GM19397 (cell line): ENCODE measurements around the gene LUC7L3.
"Not testable (repeated sequence)": the region's sequence is repeated elsewhere in the genome, so short reads cannot be mapped to it uniquely, and the experiment has no call there.

Experiments used
- ATAC-seq: cut with Tn5 transposase; IDR thresholded peaks from one replicate; pipeline ENCODE4 v1.9.1; 2021; ENCODE audit warnings: mild to moderate bottlenecking, moderate library complexity; ENCODE audit not compliant: unreplicated experiment

Gene LUC7L3

GRCh38 chr17:50719144-50719923 lies at the start of gene LUC7L3:
Gene LUC7L3 (plus strand): TSS chr17:50719603. CDS start chr17:50719733, 130 bp downstream.
- peak; percentile 91 for ATAC-seq

- no peak for ATAC-seq
Observed at GRCh38 chr17:50672071-50672470, 47.3 kb upstream of the LUC7L3 start.

GRCh38 chr17:50672831-50673551 lies 46.4 kb upstream of the LUC7L3 start:
- no peak for ATAC-seq

GRCh38 chr17:50675190-50675589 lies 44.2 kb upstream of the LUC7L3 start:
- ATAC-seq = no peak

- ATAC-seq = no peak
Observed at GRCh38 chr17:50675627-50676026, 43.8 kb upstream of the LUC7L3 start.

GRCh38 chr17:50676065-50676975 lies 43.1 kb upstream of the LUC7L3 start:
- ATAC-seq = no peak

- ATAC-seq = no peak
Observed at GRCh38 chr17:50677851-50678375, 41.5 kb upstream of the LUC7L3 start.

- ATAC-seq = no peak
Observed at GRCh38 chr17:50679008-50679544, 40.3 kb upstream of the LUC7L3 start.

- ATAC-seq = no peak
Observed at GRCh38 chr17:50680126-50680525, 39.3 kb upstream of the LUC7L3 start.

- not testable (repeated sequence) for ATAC-seq
Observed at GRCh38 chr17:50680543-50681262, 38.7 kb upstream of the LUC7L3 start.

- no peak for ATAC-seq
Observed at GRCh38 chr17:50681263-50682200, 37.9 kb upstream of the LUC7L3 start.

GRCh38 chr17:50682441-50682840 lies 37.0 kb upstream of the LUC7L3 start:
- ATAC-seq = no peak

- no peak for ATAC-seq
Observed at GRCh38 chr17:50682938-50683337, 36.5 kb upstream of the LUC7L3 start.

- ATAC-seq = no peak
Observed at GRCh38 chr17:50683434-50684287, 35.7 kb upstream of the LUC7L3 start.

GRCh38 chr17:50684288-50684611 lies 35.2 kb upstream of the LUC7L3 start:
- no peak for ATAC-seq

GRCh38 chr17:50684612-50685333 lies 34.6 kb upstream of the LUC7L3 start:
- ATAC-seq = no peak

GRCh38 chr17:50685334-50685665 lies 34.1 kb upstream of the LUC7L3 start:
- ATAC-seq = no peak
